ENCODE measurements around the gene DACH1.
"Not testable (repeated sequence)": the region's sequence is repeated elsewhere in the genome, so short reads cannot be mapped to it uniquely, and the experiment has no call there.

The DACH1 gene

GRCh38 chr13:71867131-71867814, at the start of gene DACH1:
Gene DACH1 (minus strand): TSS chr13:71867204.
- DNase-seq = no peak

DNA sequence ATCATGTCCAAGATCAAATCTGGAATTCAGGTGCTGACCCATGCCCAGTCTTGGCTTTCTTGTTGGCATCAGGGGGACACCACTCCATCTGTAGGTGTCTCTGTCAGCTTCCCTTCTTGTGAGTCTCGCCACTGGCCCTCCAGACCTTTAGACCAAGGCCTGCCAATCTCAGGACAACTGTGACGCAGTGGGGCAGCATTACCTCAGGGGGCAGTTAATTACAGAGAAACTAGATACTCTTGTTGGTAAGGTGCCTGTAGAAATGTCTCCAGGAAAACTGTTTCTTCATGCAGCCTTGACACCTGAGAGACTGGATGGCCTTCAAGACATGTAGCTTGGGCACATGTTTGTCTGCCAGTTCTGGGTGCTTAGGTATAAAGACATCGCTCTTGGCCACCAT, 46.7 kb upstream of the DACH1 start:
- DNase-seq = no peak

- no peak for DNase-seq
These were observed 45.5 kb upstream of the DACH1 start for GRCh38 chr13:71912524-71912923.

DNA sequence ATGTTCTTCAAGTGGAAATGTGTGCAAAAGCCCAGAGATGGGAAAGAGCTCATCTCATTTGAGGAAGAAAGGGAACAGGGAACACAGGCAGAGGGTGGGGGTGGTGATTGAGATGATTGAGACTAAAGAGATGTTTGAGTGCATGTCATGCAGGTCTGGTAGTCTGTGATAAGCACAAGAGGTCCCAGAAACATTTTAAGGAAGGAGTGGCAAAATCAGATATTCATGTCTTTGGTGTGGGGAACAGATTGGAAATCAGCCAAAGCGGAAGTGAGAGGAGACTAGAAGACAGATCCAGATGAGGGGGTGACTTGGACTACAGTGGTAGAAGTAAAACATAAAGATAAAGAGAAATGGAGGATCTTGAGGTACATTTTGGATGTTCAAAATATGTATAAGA, 39.4 kb upstream of the DACH1 start:
- no peak for DNase-seq

DNA sequence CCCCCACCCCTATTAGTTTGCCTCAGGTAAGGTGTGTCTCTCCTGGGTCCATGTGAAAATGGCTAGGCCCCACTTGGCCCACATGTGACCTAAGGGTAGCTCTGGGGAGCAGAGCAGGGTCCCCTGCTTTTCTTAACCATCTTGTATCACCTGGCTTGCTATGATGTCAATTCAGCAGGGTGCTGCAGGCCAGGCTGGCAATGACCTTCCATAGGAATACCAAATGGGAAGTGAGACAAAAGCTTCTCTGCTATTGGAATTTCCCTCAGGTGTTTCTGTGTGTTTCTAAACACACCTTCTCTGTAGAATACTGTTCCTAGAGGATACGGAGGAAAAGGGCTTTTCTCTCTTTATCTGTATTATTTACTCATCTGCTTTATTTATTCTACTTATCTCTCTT, 35.7 kb upstream of the DACH1 start:
- DNase-seq = no peak

DNA sequence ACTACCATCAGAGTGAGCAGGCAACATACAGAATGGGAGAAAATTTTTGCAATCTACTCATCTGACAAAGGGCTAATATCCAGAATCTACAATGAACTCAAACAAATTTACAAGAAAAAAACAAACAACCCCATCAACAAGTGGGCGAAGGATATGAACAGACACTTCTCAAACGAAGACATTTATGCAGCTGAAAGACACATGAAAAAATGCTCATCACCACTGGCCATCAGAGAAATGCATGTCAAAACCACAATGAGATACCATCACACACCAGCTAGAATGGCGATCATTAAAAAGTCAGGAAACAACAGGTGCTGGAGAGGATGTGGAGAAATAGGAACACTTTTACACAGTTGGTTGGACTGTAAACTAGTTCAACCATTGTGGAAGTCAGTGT, 26.5 kb upstream of the DACH1 start:
- DNase-seq = not testable (repeated sequence)

- DNase-seq = no peak
These were observed 19.9 kb upstream of the DACH1 start for GRCh38 chr13:71886880-71887279.

DNA sequence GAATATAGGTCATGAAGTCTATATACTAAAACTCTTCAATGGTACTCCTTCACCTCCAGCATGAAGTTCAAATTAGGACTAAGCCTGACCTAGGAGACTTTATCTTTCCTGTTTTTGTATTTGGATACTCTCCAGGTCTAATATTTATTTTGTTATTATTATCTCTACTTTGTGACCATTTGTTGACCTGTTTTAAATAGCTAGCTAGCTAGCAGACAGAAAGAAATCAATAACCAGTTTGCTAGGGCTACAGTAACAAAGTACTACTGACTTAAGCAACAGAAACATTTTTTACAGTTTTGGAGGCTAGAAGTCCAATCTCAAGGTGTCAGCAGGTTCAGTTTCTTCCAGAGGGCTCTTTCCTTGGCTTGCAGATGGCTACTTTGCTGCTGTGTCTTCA, 15.1 kb upstream of the DACH1 start:
- no peak for DNase-seq

GRCh38 chr13:71880753-71881541, 13.9 kb upstream of the DACH1 start:
- DNase-seq = no peak

- DNase-seq = no peak
These were observed 12.9 kb upstream of the DACH1 start for GRCh38 chr13:71879808-71880344.

DNA sequence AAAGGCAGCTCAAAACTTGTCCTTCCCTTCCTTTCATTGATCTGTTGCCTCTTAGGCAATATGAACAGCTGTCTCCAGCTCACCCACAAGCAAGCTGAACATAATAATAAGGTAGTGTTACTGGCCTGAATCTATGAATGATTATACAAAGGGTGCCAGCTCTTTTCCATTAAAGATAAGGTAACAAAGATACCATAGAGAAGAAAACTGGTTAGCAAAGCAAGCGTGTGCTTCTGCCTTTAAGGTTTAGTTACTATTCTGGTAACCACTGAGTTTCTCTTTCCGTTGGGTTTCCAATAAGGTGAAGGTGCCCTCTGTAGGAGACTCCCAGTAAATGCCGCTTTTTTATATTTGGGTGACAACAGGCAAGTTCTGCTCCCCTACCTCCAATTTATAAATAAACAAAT, 12.1 kb upstream of the DACH1 start:
- DNase-seq = no peak

DNA sequence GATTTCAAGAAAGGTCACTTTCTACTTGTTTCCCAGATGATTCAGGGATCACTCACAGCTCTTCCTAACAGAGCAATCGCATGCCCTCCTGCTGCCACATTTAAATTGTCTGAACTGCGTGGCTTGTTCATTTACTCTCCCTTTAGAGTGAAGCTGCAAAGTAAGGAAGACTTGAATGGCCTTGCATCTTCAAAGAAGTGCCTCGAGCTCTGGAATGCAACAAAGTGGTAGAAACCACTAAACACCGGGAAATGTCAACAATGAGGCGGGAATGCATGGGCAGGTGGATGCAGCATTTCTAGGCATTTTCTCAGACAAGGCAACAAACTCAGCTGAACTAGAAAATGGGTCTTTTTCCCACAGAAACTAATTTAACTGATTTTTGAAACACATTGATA, 10.3 kb upstream of the DACH1 start:
- DNase-seq = no peak

GRCh38 chr13:71876648-71877255, 9.7 kb upstream of the DACH1 start:
- DNase-seq = no peak

DNA sequence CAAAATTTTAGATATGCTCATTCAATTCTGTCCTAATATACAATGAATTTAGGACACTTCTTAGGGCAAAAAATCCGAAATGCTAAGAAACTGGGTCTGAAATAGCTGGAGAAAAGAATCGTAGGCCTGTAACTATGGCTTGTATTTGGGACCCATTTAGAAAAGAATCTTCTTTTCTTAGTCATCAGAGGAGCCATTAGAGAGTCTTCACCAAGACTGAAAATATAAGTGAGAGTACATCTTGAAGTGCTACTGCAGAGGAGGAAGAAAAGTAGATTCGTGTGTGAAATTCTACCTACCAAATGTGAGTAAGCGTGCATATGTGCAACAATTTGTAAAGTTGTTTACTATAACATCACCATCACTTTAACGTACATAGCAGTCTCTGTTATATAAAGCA, 8.8 kb upstream of the DACH1 start:
- no peak for DNase-seq

GRCh38 chr13:71874458-71874857, 7.5 kb upstream of the DACH1 start:
- no peak for DNase-seq

- DNase-seq = no peak
These were observed 6.6 kb upstream of the DACH1 start for GRCh38 chr13:71873418-71874247.

- DNase-seq = no peak
These were observed 4.8 kb upstream of the DACH1 start for GRCh38 chr13:71871844-71872243.

DNA sequence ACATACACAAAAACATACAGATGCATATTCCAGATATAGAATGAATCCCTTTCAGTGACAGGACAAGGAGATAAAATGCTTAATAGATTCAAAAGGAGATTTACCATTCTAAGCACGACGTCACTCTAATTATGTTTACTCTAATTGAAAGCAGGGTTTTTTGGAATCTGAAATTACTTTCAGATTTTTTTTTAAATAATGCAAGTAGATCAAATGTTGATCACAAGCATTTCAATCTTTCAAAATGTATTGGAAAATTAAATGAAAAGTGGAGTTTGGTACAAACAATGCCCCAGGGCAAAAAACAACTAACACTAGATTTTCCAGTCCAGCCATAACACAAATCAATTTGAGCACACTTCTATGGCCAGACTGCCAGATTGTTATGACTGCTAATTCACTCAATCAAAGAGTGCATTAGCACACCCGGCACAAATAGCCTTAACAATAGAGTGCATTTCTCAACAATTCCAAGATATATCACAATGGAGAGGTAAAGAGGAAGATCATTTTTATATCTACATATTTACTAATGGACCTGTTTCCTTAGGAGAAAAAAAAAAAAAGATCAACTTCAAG, 4.3 kb upstream of the DACH1 start:
- DNase-seq = no peak

GRCh38 chr13:71870100-71870499, 3.1 kb upstream of the DACH1 start:
- DNase-seq = no peak

DNA sequence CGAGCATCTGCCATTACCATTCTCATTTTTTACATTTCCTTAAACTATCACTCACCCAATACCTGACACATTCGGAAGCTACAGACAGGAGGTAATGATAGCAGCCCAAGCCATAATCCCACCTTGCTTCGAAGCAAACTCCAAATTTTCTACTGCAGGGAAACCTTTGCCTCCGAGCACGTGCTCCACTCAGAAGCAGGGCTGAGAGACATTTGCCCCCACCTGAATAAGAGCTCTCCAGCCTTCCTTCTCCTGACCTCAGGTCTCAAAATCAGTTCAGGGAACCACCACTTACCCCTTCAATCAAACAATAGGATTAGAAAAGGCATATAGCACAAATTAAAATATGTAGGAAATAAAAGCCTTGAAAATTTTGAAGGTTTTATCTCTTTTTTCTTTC, 2.3 kb upstream of the DACH1 start:
- DNase-seq = no peak

GRCh38 chr13:71866335-71867130, 471 bp downstream of the DACH1 start:
- DNase-seq = no peak

GRCh38 chr13:71865874-71866334, 1.1 kb downstream of the DACH1 start:
- DNase-seq = no peak
